WTC11 (cell line): Measurements from ENCODE around the gene FHAD1. TPM values are rescaled to one million over a fixed set of nuclear protein-coding genes. Genes with fewer than 3 reads are reported as not detected.
"Not testable (repeated sequence)": the region's sequence is repeated elsewhere in the genome, so short reads cannot be mapped to it uniquely, and the experiment has no call there.

Source experiments
- ATAC-seq: fragments of 200-7000 bp; cut with Tn5 transposase; 2 replicates; pipeline ENCODE4 v1.10.0; 2021; ENCODE audit warnings: mild to moderate bottlenecking, moderate library complexity
- CTCF ChIA-PET: fragments of 300-600 bp; sonication (Branson Sonifier 250); formaldehyde crosslinking; loops from one replicate; lab custom pipeline; 2021; ENCODE audit warnings: antibody characterized with exemption; lab: Charles Lee
- POLR2A ChIA-PET: fragments of 350-600 bp; sonication (Branson Sonifier 250); formaldehyde crosslinking; loops from one replicate; lab custom pipeline; 2021; ENCODE audit warnings: antibody characterized with exemption; lab: Charles Lee
- DNase-seq: peaks from one replicate; pipeline ENCODE4 v3.0.0; 2021; ENCODE audit warnings: low spot score
- H3K27ac Mint-ChIP-seq: 2 replicates; pipeline ENCODE4 v1.8.0; 2021; ENCODE audit warnings: mixed read lengths
- H3K27me3 Mint-ChIP-seq: 2 replicates; pipeline ENCODE4 v1.8.0; 2021; ENCODE audit warnings: low read depth, mild to moderate bottlenecking, moderate library complexity, mixed read lengths
- H3K36me3 Mint-ChIP-seq: 2 replicates; pipeline ENCODE4 v1.8.0; 2021; ENCODE audit warnings: mixed read lengths
- H3K4me1 Mint-ChIP-seq: 2 replicates; pipeline ENCODE4 v1.8.0; 2022; ENCODE audit warnings: mixed read lengths
- H3K4me3 Mint-ChIP-seq: 2 replicates; pipeline ENCODE4 v1.8.0; 2021; ENCODE audit warnings: mild to moderate bottlenecking, moderate library complexity, mixed read lengths
- H3K9me3 Mint-ChIP-seq: 2 replicates; pipeline ENCODE4 v1.8.0; 2021; ENCODE audit warnings: mixed read lengths
- CREB1 ChIP-seq: sonication (generic); formaldehyde crosslinking; IDR thresholded peaks from 2 replicates; pipeline ENCODE4 v1.8.0; 2023; ENCODE audit warnings: mild to moderate bottlenecking, missing genetic modification reagents
- CREM ChIP-seq: sonication (generic); formaldehyde crosslinking; IDR thresholded peaks from 2 replicates; pipeline ENCODE4 v1.8.1; 2022; ENCODE audit warnings: mild to moderate bottlenecking, missing genetic modification reagents, moderate library complexity
- EMX1 ChIP-seq: fragments of 250-450 bp; sonication (Bioruptor Pico); IDR thresholded peaks from 2 replicates; pipeline ENCODE4 v1.8.0; 2021; ENCODE audit warnings: mild to moderate bottlenecking
- ETV6 ChIP-seq: sonication (generic); formaldehyde crosslinking; IDR thresholded peaks from 2 replicates; pipeline ENCODE4 v1.8.1; 2022; ENCODE audit warnings: mild to moderate bottlenecking, missing genetic modification reagents
- NFYB ChIP-seq: sonication (generic); formaldehyde crosslinking; conservative IDR thresholded peaks from 2 replicates; pipeline ENCODE4 v1.8.0; 2022; ENCODE audit warnings: low read depth, missing genetic modification reagents
- OVOL2 ChIP-seq: fragments of 250-450 bp; sonication (Bioruptor Pico); IDR thresholded peaks from 2 replicates; pipeline ENCODE4 v1.9.0; 2021; ENCODE audit warnings: mild to moderate bottlenecking, borderline replicate concordance
- RELA ChIP-seq: sonication (generic); formaldehyde crosslinking; IDR thresholded peaks from 2 replicates; pipeline ENCODE4 v1.8.1; 2022; ENCODE audit warnings: missing genetic modification reagents, mild to moderate bottlenecking, borderline replicate concordance
- TEAD1 ChIP-seq: sonication (generic); formaldehyde crosslinking; IDR thresholded peaks from 2 replicates; pipeline ENCODE4 v1.8.0; 2022; ENCODE audit warnings: mild to moderate bottlenecking, missing genetic modification reagents
- ZBTB21 ChIP-seq: sonication (generic); formaldehyde crosslinking; IDR thresholded peaks from 2 replicates; pipeline ENCODE4 v1.8.1; 2023; ENCODE audit warnings: mild to moderate bottlenecking, missing genetic modification reagents, borderline replicate concordance
- ZNF121 ChIP-seq: sonication (generic); formaldehyde crosslinking; IDR thresholded peaks from 2 replicates; pipeline ENCODE4 v1.8.0; 2023; ENCODE audit warnings: missing genetic modification reagents
- ZNF232 ChIP-seq: sonication (generic); formaldehyde crosslinking; IDR thresholded peaks from 2 replicates; pipeline ENCODE4 v1.8.0; 2022; ENCODE audit warnings: mild to moderate bottlenecking, missing genetic modification reagents
- ZNF317 ChIP-seq: sonication (generic); formaldehyde crosslinking; IDR thresholded peaks from 2 replicates; pipeline ENCODE4 v1.8.1; 2023; ENCODE audit warnings: low read depth, mild to moderate bottlenecking, moderate library complexity, missing genetic modification reagents, borderline replicate concordance
- ZNF396 ChIP-seq: fragments of 250-450 bp; sonication (Bioruptor Pico); IDR thresholded peaks from 2 replicates; pipeline ENCODE4 v1.8.0; 2021; ENCODE audit warnings: mild to moderate bottlenecking, moderate library complexity, borderline replicate concordance
- total RNA-seq: library from RNA; stranded (reverse); gene quantifications from 3 replicates; pipeline ENCODE4 v1.2.3, GENCODE V29; 2021
- TF ChIP-seq, protein P1 (sequence below): fragments of 250-450 bp; sonication (Bioruptor Pico); IDR thresholded peaks from 2 replicates; pipeline ENCODE4 v1.9.0; 2021; ENCODE audit warnings: mild to moderate bottlenecking
- TF ChIP-seq, protein P2 (sequence below): sonication (generic); formaldehyde crosslinking; IDR thresholded peaks from 2 replicates; pipeline ENCODE4 v1.8.1; 2023; ENCODE audit warnings: mild to moderate bottlenecking, missing genetic modification reagents, moderate library complexity
- TF ChIP-seq, protein P3 (sequence below): fragments of 250-450 bp; sonication (Bioruptor Pico); IDR thresholded peaks from 2 replicates; pipeline ENCODE4 v1.9.0; 2021; ENCODE audit warnings: mild to moderate bottlenecking
- TF ChIP-seq, protein P4 (sequence below): sonication (generic); formaldehyde crosslinking; IDR thresholded peaks from 2 replicates; pipeline ENCODE4 v1.8.1; 2023; ENCODE audit warnings: mild to moderate bottlenecking, missing genetic modification reagents
- TF ChIP-seq, protein P5 (sequence below): fragments of 250-450 bp; sonication (Bioruptor Pico); IDR thresholded peaks from 2 replicates; pipeline ENCODE4 v1.9.0; 2021; ENCODE audit warnings: mild to moderate bottlenecking, borderline replicate concordance

Gene FHAD1
- total RNA-seq, 1 experiment from 2014 or later = 3.0 TPM

DNA sequence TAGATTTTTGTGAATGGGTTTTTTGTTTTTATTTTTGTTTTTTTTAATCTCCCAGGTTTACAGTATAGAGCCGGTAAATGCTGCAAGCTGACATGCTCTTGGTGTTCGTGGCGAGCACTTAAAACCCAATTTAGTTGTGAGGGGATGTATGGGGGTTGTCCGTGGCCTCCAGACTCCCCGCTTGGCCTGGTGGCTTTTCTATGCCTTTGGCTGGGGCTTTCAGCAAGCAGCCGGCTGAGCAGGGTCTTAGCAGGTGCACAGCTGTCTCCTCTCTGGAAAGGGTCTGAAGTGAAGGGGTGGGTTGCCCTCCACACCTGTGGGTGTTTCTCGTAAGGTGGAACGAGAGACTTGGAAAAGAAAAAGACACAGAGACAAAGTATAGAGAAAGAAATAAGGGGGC is 131.7 kb downstream of the FHAD1 start:
- no peaks in the 10 kb centered on the region for H3K36me3 Mint-ChIP-seq
- ATAC-seq = no peak

DNA sequence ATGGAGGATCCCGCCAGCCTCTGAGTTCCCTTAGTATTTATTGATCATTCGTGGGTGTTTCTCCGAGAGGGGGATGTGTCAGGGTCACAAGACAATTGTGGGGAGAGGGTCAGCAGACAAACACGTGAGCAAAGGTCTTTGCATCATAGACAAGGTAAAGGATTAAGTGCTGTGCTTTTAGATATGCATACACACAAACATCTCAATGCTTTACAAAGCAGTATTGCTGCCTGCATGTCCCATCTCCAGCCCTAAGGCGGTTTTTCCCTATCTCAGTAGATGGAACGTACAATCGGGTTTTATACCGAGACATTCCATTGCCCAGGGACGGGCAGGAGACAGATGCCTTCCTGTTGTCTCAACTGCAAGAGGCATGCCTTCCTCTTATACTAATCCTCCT is 132.1 kb downstream of the FHAD1 start:
- H3K36me3 Mint-ChIP-seq, H3K9me3 Mint-ChIP-seq, DNase-seq, H3K4me3 Mint-ChIP-seq, POLR2A ChIA-PET, H3K27ac Mint-ChIP-seq, ATAC-seq: not testable (repeated sequence)
- CTCF ChIA-PET = interaction anchor here (0.9 kb wide), 1 partner anchor 34 kb away, joined by 3 read pairs; no protein-coding TSS in a partner anchor
- Mint-ChIP-seq H3K27me3 (peaks cover 43% of the 10 kb centered on the region), H3K4me1 (peaks cover 38% of the 10 kb centered on the region)

More for the DNA sequence above, 131.7 kb downstream of the FHAD1 start:
- no peak for DNase-seq
- Mint-ChIP-seq H3K27ac (0 out of 2 replicates have a peak overlapping the region, but pooled peaks have one; percentile 26), H3K27me3 (peaks cover 39% of the 10 kb centered on the region), H3K9me3 (no peaks in the 10 kb centered on the region), H3K4me1 (peaks cover 34% of the 10 kb centered on the region), H3K4me3 (no peak overlapping the region)
- ChIA-PET POLR2A (no interaction called here), CTCF (interaction anchor here (0.9 kb wide), 1 partner anchor 34 kb away, joined by 3 read pairs; no protein-coding TSS in a partner anchor)
- TF ChIP-seq ETV6 (CRISPR knock-in tag) = no peak
- no peak for TF ChIP-seq TEAD1 (CRISPR knock-in tag)
- TF ChIP-seq NFYB (CRISPR knock-in tag) = no peak
- no peak for TF ChIP-seq ZNF232 (CRISPR knock-in tag)
- TF ChIP-seq, protein P1, sequence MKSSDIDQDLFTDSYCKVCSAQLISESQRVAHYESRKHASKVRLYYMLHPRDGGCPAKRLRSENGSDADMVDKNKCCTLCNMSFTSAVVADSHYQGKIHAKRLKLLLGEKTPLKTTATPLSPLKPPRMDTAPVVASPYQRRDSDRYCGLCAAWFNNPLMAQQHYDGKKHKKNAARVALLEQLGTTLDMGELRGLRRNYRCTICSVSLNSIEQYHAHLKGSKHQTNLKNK (CRISPR knock-in tag) = no peak
- TF ChIP-seq, protein P2, sequence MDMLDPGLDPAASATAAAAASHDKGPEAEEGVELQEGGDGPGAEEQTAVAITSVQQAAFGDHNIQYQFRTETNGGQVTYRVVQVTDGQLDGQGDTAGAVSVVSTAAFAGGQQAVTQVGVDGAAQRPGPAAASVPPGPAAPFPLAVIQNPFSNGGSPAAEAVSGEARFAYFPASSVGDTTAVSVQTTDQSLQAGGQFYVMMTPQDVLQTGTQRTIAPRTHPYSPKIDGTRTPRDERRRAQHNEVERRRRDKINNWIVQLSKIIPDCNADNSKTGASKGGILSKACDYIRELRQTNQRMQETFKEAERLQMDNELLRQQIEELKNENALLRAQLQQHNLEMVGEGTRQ (CRISPR knock-in tag) = no peak
- TF ChIP-seq, protein P3, sequence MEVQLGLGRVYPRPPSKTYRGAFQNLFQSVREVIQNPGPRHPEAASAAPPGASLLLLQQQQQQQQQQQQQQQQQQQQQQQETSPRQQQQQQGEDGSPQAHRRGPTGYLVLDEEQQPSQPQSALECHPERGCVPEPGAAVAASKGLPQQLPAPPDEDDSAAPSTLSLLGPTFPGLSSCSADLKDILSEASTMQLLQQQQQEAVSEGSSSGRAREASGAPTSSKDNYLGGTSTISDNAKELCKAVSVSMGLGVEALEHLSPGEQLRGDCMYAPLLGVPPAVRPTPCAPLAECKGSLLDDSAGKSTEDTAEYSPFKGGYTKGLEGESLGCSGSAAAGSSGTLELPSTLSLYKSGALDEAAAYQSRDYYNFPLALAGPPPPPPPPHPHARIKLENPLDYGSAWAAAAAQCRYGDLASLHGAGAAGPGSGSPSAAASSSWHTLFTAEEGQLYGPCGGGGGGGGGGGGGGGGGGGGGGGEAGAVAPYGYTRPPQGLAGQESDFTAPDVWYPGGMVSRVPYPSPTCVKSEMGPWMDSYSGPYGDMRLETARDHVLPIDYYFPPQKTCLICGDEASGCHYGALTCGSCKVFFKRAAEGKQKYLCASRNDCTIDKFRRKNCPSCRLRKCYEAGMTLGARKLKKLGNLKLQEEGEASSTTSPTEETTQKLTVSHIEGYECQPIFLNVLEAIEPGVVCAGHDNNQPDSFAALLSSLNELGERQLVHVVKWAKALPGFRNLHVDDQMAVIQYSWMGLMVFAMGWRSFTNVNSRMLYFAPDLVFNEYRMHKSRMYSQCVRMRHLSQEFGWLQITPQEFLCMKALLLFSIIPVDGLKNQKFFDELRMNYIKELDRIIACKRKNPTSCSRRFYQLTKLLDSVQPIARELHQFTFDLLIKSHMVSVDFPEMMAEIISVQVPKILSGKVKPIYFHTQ (CRISPR knock-in tag) = no peak
- TF ChIP-seq, protein P4, sequence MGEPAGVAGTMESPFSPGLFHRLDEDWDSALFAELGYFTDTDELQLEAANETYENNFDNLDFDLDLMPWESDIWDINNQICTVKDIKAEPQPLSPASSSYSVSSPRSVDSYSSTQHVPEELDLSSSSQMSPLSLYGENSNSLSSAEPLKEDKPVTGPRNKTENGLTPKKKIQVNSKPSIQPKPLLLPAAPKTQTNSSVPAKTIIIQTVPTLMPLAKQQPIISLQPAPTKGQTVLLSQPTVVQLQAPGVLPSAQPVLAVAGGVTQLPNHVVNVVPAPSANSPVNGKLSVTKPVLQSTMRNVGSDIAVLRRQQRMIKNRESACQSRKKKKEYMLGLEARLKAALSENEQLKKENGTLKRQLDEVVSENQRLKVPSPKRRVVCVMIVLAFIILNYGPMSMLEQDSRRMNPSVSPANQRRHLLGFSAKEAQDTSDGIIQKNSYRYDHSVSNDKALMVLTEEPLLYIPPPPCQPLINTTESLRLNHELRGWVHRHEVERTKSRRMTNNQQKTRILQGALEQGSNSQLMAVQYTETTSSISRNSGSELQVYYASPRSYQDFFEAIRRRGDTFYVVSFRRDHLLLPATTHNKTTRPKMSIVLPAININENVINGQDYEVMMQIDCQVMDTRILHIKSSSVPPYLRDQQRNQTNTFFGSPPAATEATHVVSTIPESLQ (CRISPR knock-in tag) = no peak
- TF ChIP-seq CREM = no peak
- no peak for TF ChIP-seq CREB1 (CRISPR knock-in tag)

DNA sequence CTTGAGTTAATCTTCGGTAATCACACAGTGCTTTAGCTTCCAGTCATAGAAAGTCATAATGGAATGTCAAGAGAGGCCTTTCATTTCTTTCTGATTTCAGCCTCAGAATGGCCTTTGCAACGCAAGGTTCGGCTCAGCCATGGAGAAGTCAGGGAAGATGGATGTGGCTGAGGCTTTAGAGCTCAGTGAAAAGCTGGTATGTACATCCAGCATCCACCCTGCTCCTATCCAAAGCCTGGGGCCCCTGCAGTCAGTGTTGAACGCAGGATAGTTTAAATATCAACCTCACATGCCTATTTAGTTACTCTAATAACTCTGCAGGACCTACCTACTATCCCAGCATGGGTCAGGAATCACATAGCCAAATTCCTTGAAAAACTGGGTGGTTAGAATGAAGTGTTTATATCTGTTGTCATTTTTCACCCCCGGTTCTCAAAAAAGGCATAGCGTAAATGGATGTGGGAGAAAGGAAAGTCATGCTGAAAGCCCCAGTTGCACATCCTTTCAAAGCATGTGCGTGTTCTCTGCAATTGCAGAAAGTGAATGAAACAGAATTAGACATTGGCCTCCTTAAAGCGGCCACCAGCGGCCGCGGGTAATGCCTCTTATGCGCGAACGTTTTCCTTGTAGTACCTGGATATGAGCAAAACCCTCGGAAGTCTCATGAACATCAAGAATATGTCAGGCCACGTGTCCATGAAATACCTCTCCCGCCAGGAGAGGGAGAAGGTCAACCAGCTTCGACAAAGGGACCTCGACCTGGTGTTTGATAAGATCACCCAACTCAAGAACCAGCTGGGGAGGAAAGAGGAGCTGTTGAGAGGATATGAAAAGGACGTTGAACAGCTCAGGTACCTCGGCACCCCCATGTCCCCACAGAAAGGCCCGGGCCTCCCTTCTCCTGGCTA is 133.8 kb downstream of the FHAD1 start:
- Mint-ChIP-seq H3K4me3 (no peak overlapping the region), H3K36me3 (no peaks in the 10 kb centered on the region), H3K9me3 (no peaks in the 10 kb centered on the region), H3K4me1 (peaks cover 54% of the 10 kb centered on the region), H3K27ac (no peak overlapping the region), H3K27me3 (peaks cover 60% of the 10 kb centered on the region)
- ATAC-seq (no peak), DNase-seq (no peak)
- CTCF ChIA-PET = no interaction called here
- POLR2A ChIA-PET = no interaction called here
- TF ChIP-seq ZNF121 (CRISPR knock-in tag) (no peak), EMX1 (no peak), ZBTB21 (CRISPR knock-in tag) (no peak), RELA (CRISPR knock-in tag) (no peak), ZNF396 (CRISPR knock-in tag) (no peak), ZNF317 (no peak), OVOL2 (no peak)
- TF ChIP-seq, protein P5, sequence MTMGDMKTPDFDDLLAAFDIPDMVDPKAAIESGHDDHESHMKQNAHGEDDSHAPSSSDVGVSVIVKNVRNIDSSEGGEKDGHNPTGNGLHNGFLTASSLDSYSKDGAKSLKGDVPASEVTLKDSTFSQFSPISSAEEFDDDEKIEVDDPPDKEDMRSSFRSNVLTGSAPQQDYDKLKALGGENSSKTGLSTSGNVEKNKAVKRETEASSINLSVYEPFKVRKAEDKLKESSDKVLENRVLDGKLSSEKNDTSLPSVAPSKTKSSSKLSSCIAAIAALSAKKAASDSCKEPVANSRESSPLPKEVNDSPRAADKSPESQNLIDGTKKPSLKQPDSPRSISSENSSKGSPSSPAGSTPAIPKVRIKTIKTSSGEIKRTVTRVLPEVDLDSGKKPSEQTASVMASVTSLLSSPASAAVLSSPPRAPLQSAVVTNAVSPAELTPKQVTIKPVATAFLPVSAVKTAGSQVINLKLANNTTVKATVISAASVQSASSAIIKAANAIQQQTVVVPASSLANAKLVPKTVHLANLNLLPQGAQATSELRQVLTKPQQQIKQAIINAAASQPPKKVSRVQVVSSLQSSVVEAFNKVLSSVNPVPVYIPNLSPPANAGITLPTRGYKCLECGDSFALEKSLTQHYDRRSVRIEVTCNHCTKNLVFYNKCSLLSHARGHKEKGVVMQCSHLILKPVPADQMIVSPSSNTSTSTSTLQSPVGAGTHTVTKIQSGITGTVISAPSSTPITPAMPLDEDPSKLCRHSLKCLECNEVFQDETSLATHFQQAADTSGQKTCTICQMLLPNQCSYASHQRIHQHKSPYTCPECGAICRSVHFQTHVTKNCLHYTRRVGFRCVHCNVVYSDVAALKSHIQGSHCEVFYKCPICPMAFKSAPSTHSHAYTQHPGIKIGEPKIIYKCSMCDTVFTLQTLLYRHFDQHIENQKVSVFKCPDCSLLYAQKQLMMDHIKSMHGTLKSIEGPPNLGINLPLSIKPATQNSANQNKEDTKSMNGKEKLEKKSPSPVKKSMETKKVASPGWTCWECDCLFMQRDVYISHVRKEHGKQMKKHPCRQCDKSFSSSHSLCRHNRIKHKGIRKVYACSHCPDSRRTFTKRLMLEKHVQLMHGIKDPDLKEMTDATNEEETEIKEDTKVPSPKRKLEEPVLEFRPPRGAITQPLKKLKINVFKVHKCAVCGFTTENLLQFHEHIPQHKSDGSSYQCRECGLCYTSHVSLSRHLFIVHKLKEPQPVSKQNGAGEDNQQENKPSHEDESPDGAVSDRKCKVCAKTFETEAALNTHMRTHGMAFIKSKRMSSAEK (CRISPR knock-in tag) = no peak
- TF ChIP-seq, protein P4 (CRISPR knock-in tag) = no peak
